ENCODE measurements around the gene NDUFA13.

NDUFA13 gene

DNA sequence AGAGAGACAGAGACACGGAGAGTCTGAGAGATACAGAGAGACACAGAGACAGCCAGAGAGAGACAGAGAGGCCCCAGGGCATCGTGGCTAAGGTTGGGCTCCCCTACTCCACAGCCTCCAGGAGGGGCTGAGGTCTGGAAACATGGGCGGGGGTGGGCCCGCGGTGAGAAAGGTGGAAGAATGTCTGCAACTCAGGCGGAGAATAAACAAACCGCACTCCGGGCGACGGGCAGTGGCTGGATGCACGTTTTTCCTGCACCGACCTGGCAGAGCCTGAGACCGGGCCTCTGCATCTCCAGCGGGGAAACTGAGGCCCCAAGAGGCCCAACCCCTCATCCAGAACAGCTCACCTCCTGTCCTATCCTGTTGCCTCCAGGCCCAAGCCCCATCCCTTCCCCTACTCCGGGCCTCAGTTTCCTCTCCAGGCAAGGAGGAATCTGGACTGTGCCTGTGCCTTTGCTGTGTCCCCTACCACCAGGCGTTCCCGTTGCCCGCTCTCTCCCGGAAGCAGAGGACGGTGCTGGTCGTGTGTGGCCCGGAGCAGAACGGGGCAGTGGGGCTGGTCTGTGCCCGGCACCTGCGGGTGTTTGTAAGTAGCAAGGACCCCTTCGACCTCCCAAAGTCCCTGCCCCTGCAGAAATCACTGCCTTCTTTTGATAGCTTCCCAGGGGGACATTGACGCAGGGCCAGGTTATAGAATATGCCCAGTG lies 18.7 kb downstream of the NDUFA13 start:
- DNase-seq: no peak

DNA sequence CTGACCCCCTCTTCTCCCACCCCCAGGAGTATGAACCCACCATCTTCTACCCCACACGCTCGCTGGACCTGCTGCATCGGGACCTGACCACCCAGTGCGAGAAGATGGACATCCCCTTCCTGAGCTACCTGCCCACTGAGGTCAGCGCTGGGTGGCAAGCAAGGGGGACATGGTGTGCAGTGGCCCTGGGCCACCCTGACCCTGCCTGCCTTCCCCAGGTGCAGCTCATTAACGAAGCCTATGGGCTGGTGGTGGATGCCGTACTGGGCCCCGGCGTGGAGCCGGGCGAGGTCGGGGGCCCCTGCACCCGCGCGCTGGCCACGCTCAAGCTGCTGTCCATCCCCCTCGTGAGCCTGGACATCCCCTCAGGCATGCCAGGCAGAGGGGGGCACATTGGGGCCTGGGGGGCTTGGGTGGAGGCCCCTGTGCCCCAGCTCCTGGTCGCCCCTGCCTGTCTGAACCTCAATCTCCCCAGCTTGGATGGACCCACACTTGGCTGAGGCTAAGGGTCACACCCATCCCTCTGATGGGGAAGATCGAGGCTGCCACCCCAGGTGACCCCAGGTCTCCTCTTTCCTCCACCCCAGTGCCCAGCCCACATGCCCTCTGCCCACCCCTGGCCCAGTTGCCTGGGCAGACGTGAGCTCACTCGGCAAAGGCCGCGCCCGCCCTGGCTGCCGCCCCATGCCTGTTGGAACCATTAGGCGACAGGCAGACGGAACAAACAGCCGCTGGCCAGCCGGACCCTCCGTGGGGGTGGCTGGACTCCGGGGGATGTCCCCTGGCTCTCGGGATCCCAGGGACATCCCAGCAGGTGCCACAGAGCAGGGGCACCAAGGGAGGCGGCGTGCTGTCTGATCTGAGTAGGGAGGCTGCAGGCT lies 19.5 kb downstream of the NDUFA13 start:
- no peak for DNase-seq

DNA sequence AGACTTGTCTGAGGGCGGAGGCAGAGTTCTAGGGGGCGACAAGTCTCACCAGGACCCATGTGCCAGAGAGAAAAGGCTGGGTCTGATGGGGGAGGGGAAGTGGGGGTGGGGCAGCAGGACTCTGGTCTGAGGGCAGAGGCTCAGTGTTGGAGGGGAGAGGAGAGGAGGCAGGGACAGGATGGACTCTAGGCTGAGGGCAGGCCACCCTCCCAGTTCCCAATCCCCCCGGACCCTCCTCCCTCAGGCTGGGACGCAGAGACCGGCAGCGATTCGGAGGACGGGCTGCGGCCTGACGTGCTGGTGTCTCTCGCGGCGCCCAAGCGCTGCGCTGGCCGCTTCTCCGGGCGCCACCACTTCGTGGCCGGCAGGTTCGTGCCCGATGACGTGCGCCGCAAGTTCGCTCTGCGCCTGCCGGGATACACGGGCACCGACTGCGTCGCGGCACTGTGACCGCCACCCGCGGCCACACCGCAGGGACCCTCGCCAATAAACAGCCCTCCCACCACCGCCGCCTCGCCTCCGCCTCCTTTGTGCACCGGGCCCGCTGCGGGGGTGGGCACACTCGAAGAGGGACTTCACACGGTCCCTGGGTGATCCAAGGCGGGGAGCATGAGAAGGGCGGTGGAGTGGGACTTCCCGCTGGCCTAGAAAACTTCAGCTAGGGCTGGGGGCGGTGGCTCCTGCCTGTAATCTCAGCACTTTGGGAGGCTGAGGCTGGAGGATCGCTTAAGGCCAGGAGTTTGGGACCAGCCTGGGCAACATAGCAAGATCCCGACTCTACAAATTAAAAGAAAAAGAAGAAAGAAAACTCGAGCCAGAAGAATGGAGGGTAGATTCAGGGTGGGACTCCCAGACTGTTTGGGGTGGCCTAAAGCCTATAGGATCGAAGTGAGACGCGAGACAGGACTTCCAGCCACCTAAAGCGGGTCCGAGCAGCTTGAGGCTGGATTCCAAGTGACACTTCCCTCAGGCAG lies 21.3 kb downstream of the NDUFA13 start:
- DNase-seq: no peak

DNA sequence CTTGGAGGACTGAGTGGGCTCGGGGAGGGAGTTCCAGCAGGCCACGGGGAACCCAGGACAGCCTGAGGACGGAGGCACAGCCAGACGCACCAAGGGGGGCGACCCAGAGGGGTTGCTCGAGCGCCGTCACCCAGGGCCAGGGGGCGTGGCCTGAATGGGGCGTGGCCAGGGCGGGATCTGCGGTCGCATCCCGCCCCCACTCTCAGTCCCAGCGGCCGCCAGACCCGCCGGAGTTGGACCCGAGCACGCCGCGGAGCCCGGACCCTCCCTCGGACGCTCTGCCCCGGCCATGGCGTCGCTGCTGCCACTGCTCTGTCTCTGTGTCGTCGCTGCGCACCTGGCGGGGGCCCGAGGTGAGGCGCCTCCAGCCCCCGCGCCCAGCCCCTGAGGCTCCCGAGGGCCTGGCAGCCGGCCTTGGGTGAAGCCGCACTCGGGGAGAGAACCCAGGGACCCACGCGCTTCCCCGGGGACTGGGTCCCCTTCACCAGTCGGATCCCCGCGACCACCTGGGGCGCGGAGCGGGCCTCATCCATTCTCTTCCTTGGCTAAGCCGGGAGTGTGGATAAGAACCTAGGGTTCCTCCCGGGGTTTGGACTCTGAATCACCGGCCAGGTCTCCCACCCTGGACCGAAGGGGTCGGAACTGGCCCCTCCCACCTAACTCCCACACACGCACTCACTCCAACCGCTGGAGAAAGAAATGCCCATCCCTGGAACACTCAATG lies 22.2 kb downstream of the NDUFA13 start, which contains the start of gene CILP2:
Gene CILP2, plus strand, starts transcription at position 205 of the 724 bp plus-strand sequence. Its CDS starts 85 bp downstream, at position 290.
- peak; percentile 35 for DNase-seq

DNA sequence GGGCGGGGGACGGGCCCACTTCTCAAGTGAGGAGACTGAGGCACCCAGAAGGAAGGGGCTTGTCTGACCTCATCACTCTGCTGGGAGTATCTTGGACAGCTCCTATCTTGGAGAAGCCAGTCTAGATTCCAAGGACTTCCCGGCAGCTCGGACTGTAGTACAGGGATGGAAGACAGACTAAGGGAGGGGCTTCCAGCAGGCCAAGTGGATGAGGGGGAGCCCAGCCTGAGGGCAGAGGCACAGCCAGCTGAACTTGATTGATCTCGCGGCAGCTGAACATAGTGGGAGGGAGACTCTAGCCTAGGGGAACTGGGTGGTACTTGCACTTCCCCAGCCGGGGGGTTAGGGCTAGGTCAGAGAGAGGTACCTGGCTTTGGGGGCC lies 22.8 kb downstream of the NDUFA13 start:
- no peak for DNase-seq

DNA sequence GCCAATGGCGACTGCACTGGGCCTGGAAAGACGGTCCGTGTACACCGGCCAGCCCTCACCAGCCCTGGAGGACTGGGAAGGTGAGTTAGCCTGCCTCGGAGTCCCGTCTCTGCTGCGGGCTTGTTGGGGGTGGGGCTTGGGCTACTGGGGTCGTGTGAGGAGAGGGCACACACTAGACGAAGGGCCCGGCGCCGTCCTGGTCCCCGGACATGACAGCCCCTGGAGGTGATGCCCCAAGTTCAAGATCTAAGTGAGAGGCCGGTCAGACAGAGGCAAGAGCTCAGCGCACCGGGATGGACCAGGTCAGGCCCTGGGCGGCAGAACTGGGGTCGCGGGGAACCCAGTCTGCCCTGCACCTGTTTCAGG lies 23.7 kb downstream of the NDUFA13 start:
- DNase-seq: no peak

DNA sequence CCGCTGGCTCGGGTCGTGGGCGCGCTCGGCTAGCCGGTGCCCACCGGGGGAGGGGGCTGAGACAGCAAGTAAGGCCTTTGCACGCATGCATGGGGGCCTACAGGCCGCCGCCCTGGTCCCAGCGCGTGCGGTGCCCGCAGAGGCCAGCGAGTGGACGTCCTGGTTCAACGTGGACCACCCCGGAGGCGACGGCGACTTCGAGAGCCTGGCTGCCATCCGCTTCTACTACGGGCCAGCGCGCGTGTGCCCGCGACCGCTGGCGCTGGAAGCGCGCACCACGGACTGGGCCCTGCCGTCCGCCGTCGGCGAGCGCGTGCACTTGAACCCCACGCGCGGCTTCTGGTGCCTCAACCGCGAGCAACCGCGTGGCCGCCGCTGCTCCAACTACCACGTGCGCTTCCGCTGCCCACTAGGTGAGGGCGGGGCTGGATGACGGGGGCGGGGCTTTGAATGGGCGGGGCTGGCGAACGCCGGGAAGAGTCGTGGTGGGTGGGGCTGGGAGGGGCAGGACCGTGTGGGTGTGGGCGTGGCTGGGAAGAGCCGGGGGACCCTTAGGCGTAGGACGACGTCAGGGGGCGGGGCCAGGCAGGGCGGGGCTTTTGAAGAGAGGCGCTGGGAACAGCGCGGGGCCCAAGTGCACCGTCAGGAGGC lies 24.2 kb downstream of the NDUFA13 start:
- DNase-seq: peak; percentile 60

DNA sequence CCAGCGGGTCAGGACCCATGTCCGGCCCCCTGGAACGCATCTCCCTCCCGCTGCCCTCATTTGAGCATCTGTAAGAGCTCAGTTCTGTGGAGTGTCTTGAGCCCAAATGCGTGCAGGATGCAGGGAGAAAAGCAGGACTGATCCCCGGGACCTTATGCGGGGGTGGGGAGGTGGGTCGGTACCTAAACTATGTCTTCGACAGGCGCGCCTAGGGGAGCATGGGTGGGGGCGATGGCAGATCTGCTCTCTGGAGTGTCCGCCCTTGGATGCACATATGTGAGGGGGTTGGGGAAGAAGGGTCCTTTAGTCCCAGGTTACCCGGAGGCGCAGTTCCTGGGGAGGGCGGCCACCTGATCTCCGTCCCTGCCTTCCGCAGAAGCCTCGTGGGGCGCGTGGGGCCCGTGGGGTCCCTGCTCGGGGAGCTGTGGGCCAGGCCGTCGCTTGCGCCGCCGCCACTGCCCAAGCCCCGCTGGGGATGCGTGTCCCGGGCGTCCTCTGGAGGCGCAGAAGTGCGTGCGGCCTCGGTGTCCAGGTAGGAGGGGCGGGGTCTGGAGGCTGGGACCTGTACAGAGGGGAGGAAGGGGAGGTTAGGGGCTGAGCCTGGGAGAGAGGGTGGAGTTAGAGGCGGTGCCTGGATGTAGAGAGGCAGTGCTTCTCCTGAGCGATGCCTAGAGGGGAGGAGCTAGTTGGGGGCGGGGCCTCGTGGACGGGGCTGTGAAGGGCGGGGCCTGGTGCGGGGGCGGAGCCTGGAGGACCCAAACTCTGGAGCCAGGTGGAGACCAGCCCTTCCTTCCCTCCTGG lies 24.9 kb downstream of the NDUFA13 start:
- DNase-seq: peak; percentile 78

DNA sequence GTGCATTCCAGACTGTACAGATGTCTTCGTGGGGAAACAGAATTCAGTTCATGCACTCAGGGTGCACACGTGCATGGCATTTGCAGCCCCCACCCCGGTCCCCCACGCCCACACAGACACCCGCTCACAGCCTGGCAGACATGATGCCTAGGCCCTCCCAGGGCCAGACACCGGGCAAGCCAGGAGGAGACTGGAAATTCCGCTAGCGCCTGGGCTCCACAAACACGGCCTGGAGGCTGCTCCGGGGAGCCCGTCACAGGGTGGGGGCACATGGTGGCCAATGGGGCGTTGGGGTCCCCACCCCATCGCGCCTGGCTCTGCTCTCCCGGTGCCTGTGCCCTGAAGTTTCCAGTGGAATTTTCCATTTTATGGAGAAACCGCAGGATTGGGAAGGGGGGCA lies 25.6 kb downstream of the NDUFA13 start:
- no peak for DNase-seq

DNA sequence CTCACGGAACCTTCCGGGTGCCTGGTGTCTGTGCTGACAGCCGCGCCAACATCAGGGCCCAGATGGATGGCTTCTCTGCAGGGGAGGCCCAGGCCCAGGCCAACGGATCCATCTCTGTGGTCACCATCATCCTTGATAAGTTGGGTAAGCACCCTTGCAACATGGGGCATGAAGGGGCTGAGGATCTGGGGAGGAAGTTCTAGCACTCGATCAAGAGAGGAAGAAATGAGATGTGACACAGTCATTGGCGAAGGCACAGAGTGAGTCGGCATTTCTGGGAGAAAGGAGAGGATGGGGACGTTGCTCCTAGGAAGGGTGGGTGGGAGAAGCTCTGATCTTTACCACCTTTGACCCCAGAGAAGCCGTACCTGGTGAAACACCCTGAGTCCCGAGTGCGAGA lies 26.5 kb downstream of the NDUFA13 start:
- DNase-seq: no peak

DNA sequence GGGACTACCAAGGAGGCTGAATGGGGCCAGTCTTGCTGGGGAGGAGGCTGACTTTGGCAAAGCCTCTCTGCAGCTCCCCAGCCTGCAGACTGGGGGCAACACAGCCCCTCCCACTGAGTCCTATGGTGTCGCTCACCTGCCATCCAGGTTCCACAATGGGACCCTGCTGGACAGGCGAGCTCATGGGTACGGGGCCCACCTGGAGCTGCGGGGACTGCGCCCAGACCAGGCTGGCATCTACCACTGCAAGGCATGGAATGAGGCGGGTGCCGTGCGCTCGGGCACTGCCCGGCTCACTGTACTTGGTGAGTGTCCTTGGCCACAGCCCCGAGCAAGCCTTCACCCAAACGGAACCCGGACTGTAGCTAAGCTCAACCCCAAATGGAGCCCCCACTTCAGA lies 27.1 kb downstream of the NDUFA13 start:
- DNase-seq: no peak

DNA sequence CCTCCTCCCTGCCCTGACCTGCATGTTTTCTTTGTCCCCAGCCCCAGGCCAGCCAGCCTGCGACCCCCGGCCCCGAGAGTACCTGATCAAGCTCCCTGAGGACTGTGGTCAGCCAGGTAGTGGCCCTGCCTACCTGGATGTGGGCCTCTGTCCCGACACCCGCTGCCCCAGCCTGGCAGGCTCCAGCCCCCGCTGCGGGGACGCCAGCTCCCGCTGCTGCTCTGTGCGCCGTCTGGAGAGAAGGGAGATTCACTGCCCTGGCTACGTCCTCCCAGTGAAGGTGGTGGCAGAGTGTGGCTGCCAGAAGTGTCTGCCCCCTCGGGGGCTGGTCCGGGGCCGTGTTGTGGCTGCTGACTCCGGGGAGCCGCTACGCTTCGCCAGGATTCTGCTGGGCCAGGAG lies 27.6 kb downstream of the NDUFA13 start:
- DNase-seq: no peak

DNA sequence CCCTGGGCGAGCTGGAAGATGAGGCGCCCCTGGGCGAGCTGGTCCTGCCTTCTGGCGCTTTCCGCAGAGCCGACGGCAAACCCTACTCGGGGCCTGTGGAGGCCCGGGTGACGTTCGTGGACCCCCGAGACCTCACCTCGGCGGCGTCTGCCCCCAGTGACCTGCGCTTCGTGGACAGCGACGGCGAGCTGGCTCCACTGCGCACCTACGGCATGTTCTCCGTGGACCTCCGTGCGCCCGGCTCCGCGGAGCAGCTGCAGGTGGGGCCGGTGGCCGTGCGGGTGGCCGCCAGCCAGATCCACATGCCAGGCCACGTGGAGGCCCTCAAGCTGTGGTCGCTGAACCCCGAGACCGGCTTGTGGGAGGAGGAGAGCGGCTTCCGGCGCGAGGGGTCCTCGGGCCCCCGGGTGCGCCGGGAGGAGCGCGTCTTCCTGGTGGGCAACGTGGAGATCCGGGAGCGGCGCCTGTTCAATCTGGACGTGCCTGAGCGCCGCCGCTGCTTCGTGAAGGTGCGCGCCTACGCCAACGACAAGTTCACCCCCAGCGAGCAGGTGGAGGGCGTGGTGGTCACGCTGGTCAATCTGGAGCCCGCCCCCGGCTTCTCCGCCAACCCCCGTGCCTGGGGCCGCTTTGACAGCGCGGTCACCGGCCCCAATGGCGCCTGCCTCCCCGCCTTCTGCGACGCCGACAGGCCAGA lies 28.4 kb downstream of the NDUFA13 start:
- no peak for DNase-seq

DNA sequence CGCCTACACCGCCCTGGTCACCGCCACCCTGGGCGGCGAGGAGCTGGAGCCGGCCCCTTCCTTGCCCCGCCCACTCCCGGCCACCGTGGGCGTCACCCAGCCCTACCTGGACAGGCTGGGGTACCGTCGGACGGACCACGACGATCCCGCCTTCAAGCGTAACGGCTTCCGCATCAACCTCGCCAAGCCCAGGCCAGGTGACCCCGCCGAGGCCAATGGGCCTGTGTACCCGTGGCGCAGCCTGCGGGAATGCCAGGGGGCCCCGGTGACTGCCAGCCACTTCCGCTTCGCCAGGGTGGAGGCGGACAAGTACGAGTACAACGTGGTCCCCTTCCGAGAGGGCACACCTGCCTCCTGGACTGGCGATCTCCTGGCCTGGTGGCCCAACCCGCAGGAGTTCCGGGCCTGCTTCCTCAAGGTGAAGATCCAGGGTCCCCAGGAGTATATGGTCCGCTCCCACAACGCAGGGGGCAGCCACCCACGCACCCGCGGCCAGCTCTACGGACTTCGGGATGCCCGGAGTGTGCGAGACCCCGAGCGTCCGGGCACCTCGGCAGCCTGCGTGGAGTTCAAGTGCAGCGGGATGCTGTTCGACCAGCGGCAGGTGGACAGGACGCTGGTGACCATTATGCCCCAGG lies 29.0 kb downstream of the NDUFA13 start:
- DNase-seq: no peak

DNA sequence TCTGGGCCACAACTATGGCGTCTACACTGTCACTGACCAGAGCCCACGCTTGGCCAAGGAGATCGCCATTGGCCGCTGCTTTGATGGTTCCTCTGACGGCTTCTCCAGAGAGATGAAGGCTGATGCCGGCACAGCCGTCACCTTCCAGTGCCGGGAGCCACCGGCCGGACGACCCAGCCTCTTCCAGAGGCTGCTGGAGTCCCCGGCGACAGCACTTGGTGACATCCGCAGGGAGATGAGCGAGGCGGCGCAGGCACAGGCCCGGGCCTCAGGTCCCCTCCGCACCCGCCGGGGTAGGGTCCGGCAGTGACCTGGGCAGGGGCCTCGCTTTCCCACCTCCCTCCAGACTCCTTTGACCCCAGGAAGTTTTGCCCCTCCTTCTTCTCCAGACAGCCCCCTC lies 29.7 kb downstream of the NDUFA13 start:
- no peak for DNase-seq

DNA sequence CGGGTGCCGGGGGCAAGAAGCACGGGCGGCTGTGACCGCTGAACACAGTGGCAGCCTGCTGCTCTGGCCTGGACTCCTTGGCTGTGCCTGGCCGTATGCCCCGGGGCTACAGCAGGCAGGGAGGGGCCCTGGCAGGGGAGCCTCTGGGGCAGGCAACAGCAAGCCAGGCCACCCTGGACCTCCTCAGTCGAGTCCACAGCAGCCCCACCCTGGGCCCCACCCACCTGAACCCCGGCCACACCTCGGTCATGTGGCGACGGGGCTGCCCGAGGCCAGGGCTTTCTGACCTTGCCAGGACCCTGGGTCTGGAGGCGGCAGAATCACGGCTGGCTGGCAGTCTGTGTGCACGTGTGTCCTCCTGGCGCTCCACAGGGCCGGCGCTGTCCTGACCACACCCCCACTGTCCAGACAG lies 30.7 kb downstream of the NDUFA13 start:
- DNase-seq: no peak

DNA sequence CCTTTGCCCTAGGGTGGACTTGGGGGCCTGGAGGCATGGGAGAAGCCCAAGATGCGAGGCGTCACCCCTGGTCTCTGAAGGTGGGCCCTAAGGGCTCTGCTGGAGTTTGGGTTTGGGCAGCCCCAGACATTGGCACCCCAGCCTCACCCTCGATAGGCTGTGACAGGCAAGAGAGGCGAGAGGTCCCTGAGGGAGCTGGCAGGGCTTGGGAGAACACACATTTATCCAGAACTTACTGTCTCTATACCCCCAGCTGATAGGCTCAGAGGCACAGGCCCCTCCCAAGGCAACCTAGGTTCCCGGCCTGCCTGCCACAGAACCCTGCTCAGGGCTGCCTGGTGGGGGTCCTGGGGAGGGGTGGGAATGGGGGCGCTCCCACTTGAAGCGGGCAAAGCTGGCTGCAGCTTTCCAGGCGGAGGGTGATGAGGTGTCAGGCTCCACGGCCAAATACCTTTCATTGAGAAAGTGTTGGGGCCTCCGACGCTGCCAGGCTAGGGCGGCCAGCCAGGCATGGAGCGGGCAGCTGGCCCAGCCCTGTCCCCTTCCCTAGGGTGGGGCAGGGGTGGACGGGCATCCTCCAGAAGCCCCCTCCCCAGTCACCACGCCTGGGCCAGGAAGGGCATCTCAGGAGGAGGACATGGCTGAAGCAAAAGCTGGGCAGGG lies 31.8 kb downstream of the NDUFA13 start:
- no peak for DNase-seq

DNA sequence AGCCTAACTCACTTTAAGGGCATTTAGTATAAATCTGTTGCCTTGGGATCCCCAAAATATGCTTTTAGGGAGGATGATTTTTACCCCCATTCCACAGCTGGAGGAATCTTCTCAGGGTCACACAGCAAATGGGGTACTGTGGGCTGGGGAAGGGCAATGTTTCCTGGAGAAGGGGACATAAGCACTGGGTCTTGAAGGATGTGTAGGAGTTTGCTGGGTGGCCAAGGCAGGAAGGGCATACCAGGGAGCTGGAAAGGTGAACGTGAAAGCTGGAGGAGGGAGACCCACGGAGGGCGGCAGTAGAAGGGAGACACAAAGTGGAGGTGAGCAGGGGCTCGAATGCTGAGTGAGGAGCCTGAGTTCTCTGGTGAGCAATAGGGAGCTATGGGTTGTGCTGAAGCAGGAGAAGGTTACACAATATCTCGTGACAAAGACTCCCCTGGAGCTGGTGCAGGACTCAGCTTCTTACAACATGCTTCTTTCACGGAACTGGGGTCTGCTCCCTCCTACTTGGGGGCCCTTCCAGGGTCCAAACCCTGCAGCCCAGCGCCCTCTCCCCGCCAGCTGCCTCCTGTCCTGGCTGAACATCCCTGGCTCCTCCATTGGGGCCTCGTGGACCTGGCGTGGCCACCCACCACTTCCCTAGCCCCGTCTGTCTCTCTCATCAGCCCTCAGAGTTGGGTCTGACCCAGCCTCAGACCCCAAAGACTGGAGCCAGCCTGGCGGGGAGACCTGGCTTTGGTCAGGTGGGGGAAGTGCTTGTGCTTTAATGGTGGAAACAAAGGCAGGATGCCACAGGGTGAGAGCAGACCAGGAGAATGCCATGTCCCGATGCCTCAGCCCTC lies 33.1 kb downstream of the NDUFA13 start:
- no peak for DNase-seq
